ENCODE measurements around the gene CPA2.

Gene CPA2

GRCh38 chr7:130324306-130324943 is 57.8 kb downstream of the CPA2 start:
- Histone ChIP-seq H3K36me3 (replicated peaks) (no peaks in the 10 kb centered on the region), H3K4me1 (no peaks in the 10 kb centered on the region), H3K4me3 (no peak overlapping the region), H3K9me3 (no peaks in the 10 kb centered on the region), H3K27me3 (ENCODE audit: low read depth) (no peaks in the 10 kb centered on the region)
- in situ Hi-C loops (cut with MboI; ENCODE audit: low sequenced_read_pairs) = no loop called here
- no peak for DNase-seq (ENCODE audit: low spot score in 2 of 2)

GRCh38 chr7:130329681-130330080 is 63.0 kb downstream of the CPA2 start:
- H3K4me3 ChIP-seq = no peak overlapping the region
- no peak for DNase-seq (ENCODE audit: low spot score in 2 of 2)
- no peaks in the 10 kb centered on the region; the same call in 1 of the 2 replicates for H3K4me1 ChIP-seq
- in situ Hi-C loops (cut with MboI; ENCODE audit: low sequenced_read_pairs) = no loop called here
- no peaks in the 10 kb centered on the region for H3K36me3 ChIP-seq (replicated peaks)
- no peaks in the 10 kb centered on the region for H3K27me3 ChIP-seq (ENCODE audit: low read depth)
- H3K9me3 ChIP-seq = no peaks in the 10 kb centered on the region

GRCh38 chr7:130332259-130333053 is 65.8 kb downstream of the CPA2 start:
- Histone ChIP-seq H3K36me3 (replicated peaks) (no peaks in the 10 kb centered on the region), H3K9me3 (no peaks in the 10 kb centered on the region), H3K27me3 (ENCODE audit: low read depth) (no peaks in the 10 kb centered on the region), H3K4me1 (no peaks in the 10 kb centered on the region; the same call in 1 of the 2 replicates), H3K4me3 (no peak overlapping the region)
- in situ Hi-C loops (cut with MboI; ENCODE audit: low sequenced_read_pairs) = no loop called here
- no peak for DNase-seq (ENCODE audit: low spot score in 2 of 2)

- DNase-seq (ENCODE audit: low spot score in 2 of 2) = no peak
- H3K9me3 ChIP-seq = no peaks in the 10 kb centered on the region
- in situ Hi-C loops (cut with MboI; ENCODE audit: low sequenced_read_pairs) = no loop called here
Observed at GRCh38 chr7:130333832-130334231, 67.2 kb downstream of the CPA2 start.

GRCh38 chr7:130334274-130334673 is 67.6 kb downstream of the CPA2 start:
- no peaks in the 10 kb centered on the region for H3K9me3 ChIP-seq
- DNase-seq (ENCODE audit: low spot score in 2 of 2) = no peak
- H3K4me3 ChIP-seq = no peak overlapping the region
- H3K4me1 ChIP-seq = no peaks in the 10 kb centered on the region; the same call in none of the 2 replicates
- in situ Hi-C loops (cut with MboI; ENCODE audit: low sequenced_read_pairs) = no loop called here
- no peaks in the 10 kb centered on the region for H3K36me3 ChIP-seq (replicated peaks)
- no peaks in the 10 kb centered on the region for H3K27me3 ChIP-seq (ENCODE audit: low read depth)

More at GRCh38 chr7:130333832-130334231, 67.2 kb downstream of the CPA2 start:
- Histone ChIP-seq H3K36me3 (replicated peaks) (no peaks in the 10 kb centered on the region), H3K4me3 (no peak overlapping the region), H3K27me3 (ENCODE audit: low read depth) (no peaks in the 10 kb centered on the region), H3K4me1 (no peaks in the 10 kb centered on the region; the same call in none of the 2 replicates)

GRCh38 chr7:130337410-130337971 is 70.8 kb downstream of the CPA2 start:
- H3K4me3 ChIP-seq = no peak overlapping the region
- H3K36me3 ChIP-seq (replicated peaks) = no peaks in the 10 kb centered on the region
- no peaks in the 10 kb centered on the region for H3K9me3 ChIP-seq
- no peaks in the 10 kb centered on the region for H3K27me3 ChIP-seq (ENCODE audit: low read depth)
- in situ Hi-C loops (cut with MboI; ENCODE audit: low sequenced_read_pairs) = no loop called here
- H3K4me1 ChIP-seq = no peaks in the 10 kb centered on the region; the same call in none of the 2 replicates
- DNase-seq (ENCODE audit: low spot score in 2 of 2) = no peak

- no peaks in the 10 kb centered on the region for H3K36me3 ChIP-seq (replicated peaks)
- in situ Hi-C loops (cut with MboI; ENCODE audit: low sequenced_read_pairs) = no loop called here
- DNase-seq (ENCODE audit: low spot score in 2 of 2) = no peak
Observed at GRCh38 chr7:130338233-130338632, 71.6 kb downstream of the CPA2 start.

More at GRCh38 chr7:130338233-130338632, 71.6 kb downstream of the CPA2 start:
- no peaks in the 10 kb centered on the region for H3K27me3 ChIP-seq (ENCODE audit: low read depth)
- H3K4me1 ChIP-seq = no peaks in the 10 kb centered on the region; the same call in none of the 2 replicates
- H3K4me3 ChIP-seq = no peak overlapping the region
- H3K9me3 ChIP-seq = no peaks in the 10 kb centered on the region
